Spinal cord (tissue), 10 donors: ENCODE measurements around the gene INS. TPM values are rescaled to one million over a fixed set of nuclear protein-coding genes. Genes with fewer than 3 reads are reported as not detected.
"Not testable (repeated sequence)": the region's sequence is repeated elsewhere in the genome, so short reads cannot be mapped to it uniquely, and the experiment has no call there.

ENCODE experiments used
- DNase-seq, 6 donors: peaks; one replicate each; pipeline versions ENCODE4 v3.0.0 to v3.0.0-alpha.2; 2013 to 2015; ENCODE audit warnings: low spot score in 6 of 6, low read depth in 4 of 6
- H3K27ac ChIP-seq: one replicate; pipeline ENCODE4 v1.5.1; 2013; ENCODE audit warnings: low read depth, low read length, control low read depth
- H3K27me3 ChIP-seq: one replicate; pipeline ENCODE4 v1.6.1; 2013; ENCODE audit warnings: low read length; ENCODE audit not compliant: control insufficient read depth, insufficient read depth
- H3K36me3 ChIP-seq: one replicate; pipeline ENCODE4 v1.6.1; 2013; ENCODE audit warnings: low read length; ENCODE audit not compliant: control insufficient read depth, insufficient read depth
- H3K4me1 ChIP-seq: one replicate; pipeline ENCODE4 v1.6.1; 2013; ENCODE audit warnings: low read length; ENCODE audit not compliant: control insufficient read depth, insufficient read depth
- H3K4me3 ChIP-seq: one replicate; pipeline ENCODE4 v1.5.1; 2013; ENCODE audit warnings: low read depth, low read length, control low read depth
- H3K9me3 ChIP-seq: one replicate; pipeline ENCODE4 v1.6.1; 2013; ENCODE audit warnings: low read length; ENCODE audit not compliant: control insufficient read depth, insufficient read depth
- WGBS: methylation state at CpG from one replicate; pipeline ENCODE4 v1.1.5; 2013; ENCODE audit warnings: missing lambda C conversion rate; ENCODE audit not compliant: insufficient coverage; 5-methylcytosine and 5-hydroxymethylcytosine counted together
- polyA plus RNA-seq, 2 donors: library from polyadenylated mRNA; unstranded; fragments of 120-200 nt; gene quantifications; one replicate each; pipeline ENCODE4 v1.2.1, GENCODE V29; 2013; ENCODE audit not compliant: insufficient read length in 2 of 2
- total RNA-seq, 2 donors: library from RNA; depleted of rRNA in 1 of 2; stranded (reverse); fragments of 120-200 nt in 1 of 2; fragments of >200 nt in 1 of 2; gene quantifications; one replicate each; pipeline versions ENCODE4 v1.2.3 to v1.2.4, GENCODE V29; 2013 to 2014
- donor health status: healthy.

Gene INS
- total and polyA plus RNA-seq, 4 donors, result not detected

DNA sequence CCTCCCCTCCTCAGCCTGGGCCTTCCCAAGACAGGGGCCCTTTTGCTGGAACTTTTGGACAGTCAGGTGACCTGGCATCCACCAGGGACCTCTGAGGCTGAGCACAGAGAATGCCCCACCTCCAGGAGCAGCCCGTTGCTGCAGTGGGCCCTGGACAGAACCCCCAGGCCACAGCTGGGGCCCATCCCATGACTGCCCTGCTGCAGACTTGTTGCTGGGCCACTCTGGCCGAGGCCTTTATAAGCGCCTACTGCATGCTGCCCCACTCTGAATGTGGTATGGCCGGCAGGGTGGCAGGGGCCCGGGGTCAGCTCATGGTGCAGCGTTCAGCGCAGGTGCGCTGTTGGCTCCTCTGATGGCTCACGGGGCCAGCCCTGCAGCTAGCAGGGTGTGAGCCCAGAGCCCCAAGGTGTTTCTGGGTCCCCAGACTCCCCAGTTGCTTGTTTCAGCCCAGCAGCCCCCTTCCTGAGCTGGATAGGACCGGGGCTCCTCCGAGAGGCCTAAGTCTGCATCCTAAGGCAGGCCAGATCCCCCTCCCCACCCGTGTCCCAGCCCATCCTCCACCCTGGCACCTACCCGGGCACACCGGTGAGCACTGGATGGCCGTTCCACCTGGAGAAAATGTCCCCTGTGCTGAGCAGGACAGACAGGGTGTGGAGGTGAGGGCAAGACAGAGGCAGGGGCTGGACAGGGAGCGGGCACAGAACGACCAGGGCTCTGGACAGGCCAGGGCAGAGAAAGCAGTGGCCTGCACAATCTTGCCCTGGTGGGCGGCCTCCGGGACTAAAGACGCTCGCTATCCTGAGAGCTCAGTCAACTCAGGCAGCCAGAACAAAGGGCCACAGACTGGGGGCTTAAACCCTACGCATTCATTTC, 38.7 kb upstream of the INS start:
- Histone ChIP-seq H3K36me3 (no peaks in the 10 kb centered on the region), H3K27me3 (peaks cover 3% of the 10 kb centered on the region), H3K9me3 (no peaks in the 10 kb centered on the region), H3K27ac (no peak overlapping the region), H3K4me1 (peaks cover 4% of the 10 kb centered on the region), H3K4me3 (no peak overlapping the region)
- 92% methylated on average over 22 of the region's 22 CpGs for WGBS
- no peak for DNase-seq

DNA sequence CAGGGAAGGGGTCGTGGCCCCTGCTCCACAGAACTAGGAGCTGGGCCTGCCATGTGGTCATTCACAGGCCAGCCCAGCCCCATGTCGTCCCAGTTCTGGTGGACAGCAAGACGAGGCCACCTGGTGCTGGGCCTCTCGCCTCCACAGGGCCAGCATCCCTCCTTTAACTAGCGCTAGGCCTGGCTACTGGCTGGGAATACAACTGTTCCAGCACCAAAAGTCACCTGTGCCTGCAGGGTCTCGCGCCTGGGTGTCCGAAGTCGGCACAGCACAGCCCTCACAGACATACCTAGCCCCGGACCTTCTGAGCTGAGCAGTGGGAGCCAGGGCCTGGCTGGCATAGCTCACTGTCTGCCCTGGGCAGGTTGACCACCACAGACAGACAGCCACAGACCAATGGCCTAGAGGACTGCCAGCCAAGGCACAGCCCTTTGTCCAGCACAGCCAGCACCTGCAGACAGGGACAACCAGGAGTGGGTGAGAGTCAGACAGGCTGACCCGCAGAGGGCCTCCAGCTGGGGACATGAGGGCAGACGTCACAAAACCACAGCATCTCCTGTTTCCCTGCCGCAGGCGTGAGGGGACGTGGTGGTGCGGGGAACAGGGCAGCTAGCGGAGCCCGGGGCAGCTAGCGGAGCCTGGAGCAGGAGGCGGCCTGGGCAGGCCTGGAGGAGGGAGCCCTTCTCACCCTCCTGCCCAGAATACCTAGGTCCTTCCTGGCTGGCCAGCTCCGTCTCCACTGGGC, 37.8 kb upstream of the INS start:
- H3K9me3 ChIP-seq, result no peaks in the 10 kb centered on the region
- H3K27ac ChIP-seq, result no peak overlapping the region
- 89% methylated on average over 21 of the region's 21 CpGs for WGBS
- peaks cover 3% of the 10 kb centered on the region for H3K27me3 ChIP-seq
- H3K4me3 ChIP-seq, result no peak overlapping the region
- DNase-seq, result no peak
- peaks cover 6% of the 10 kb centered on the region for H3K4me1 ChIP-seq
- no peaks in the 10 kb centered on the region for H3K36me3 ChIP-seq

DNA sequence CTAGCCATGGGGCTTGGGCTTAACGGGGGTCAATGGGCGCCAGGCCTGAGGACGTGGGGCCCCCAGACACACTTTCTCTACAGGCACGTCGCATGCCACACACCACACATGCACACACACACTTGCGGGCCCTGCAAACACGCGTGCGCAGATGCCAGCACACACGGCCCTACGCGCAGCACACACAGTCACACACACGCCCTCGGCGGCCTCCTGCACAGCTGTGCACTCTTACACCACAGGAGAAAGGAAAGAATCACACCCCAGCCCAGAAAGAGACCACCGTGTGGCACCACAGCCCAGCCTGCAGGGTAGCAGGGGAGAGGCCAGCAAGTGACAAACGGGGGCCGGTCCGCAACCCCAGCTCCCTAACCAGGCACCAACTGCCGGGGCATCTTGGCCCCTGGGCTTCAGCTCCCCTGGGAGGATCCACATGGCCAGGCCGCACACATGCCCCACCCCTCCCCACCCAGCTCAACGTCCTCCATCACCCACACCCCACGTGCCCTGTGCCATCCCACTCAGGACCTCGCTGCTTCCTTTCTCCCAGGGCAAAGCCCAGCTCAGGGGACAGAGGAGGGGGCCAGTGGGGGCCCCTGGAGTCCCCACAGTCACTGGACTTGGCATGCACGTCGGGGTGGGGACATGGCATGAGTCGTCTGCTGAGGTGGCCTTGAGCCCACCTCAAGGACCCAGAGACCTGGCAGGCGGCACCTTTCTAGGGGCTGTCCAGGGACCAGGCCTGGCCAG, 36.9 kb upstream of the INS start:
- Histone ChIP-seq H3K4me3 (no peak overlapping the region), H3K4me1 (peaks cover 6% of the 10 kb centered on the region), H3K27me3 (peaks cover 3% of the 10 kb centered on the region), H3K36me3 (no peaks in the 10 kb centered on the region), H3K27ac (no peak overlapping the region), H3K9me3 (no peaks in the 10 kb centered on the region)
- 91% methylated on average over 24 of the region's 28 CpGs for WGBS
- no peak for DNase-seq

DNA sequence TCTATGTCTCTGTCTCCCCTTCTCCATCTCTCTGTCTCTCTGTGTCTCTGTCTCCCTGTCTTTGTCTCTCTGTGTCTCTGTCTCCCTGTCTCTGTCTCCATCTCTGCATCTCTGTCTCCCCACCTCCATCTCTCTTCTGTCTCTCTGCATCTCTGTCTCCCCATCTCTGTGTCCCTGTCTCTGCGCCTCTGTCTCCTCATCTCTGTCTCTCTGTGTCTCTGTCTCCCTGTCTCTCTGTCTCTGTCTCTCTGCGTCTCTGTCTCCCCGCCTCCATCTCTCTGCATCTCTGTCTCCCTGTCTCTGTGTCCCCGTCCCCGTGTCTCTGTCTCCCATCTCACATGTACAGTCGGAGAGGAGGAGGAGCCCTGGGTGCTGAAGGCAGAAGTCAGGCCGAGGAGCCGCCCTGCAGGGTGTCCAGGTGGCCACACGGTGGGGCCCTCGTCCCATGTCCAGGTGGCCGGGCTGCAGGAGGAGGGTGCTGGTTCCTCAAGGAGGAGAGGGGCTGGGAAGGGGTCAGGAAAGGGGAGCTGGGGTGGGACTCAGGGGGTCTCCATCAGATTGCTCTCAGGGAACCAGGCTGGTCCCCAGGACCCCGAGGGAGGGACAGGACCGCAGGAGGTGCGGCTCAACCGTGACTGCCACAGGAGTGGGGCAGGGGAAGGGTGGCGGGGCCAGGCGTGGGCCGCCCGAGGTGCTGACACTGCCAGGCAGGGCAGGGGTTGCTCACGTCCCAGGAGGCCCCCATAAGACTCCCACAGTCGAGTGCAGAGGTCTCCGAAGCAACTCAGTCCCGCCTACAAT, 36.2 kb upstream of the INS start:
- Histone ChIP-seq H3K4me3 (no peak overlapping the region), H3K36me3 (no peaks in the 10 kb centered on the region), H3K4me1 (peaks cover 6% of the 10 kb centered on the region), H3K27ac (no peak overlapping the region), H3K9me3 (no peaks in the 10 kb centered on the region), H3K27me3 (peaks cover 3% of the 10 kb centered on the region)
- DNase-seq, result peak in 3 of 6 donors; percentile 26 to 87 (median 69)
- WGBS, result 45% methylated on average over 20 of the region's 23 CpGs

DNA sequence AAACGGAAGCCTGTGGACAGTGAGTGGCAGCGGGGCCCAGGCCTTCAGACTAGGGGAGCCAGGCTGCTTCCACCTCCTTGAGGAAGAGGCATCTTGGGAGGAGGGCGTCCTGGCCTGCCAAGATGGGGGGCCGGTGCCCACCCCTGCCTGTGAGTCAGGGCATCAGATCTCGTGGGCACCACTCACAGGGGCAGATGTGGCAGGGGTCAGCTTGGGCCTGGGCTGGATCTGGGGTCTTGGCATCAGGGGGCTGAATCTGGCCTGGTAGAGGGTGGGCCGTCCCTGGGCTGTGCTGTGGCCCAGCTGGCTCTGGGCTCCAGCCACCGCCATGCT, 34.7 kb upstream of the INS start:
- peaks cover 3% of the 10 kb centered on the region for H3K27me3 ChIP-seq
- 92% methylated on average over 5 of the region's 7 CpGs for WGBS
- H3K36me3 ChIP-seq, result no peaks in the 10 kb centered on the region
- no peak overlapping the region for H3K4me3 ChIP-seq
- no peak overlapping the region for H3K27ac ChIP-seq
- no peak for DNase-seq
- peaks cover 11% of the 10 kb centered on the region for H3K4me1 ChIP-seq
- no peaks in the 10 kb centered on the region for H3K9me3 ChIP-seq

DNA sequence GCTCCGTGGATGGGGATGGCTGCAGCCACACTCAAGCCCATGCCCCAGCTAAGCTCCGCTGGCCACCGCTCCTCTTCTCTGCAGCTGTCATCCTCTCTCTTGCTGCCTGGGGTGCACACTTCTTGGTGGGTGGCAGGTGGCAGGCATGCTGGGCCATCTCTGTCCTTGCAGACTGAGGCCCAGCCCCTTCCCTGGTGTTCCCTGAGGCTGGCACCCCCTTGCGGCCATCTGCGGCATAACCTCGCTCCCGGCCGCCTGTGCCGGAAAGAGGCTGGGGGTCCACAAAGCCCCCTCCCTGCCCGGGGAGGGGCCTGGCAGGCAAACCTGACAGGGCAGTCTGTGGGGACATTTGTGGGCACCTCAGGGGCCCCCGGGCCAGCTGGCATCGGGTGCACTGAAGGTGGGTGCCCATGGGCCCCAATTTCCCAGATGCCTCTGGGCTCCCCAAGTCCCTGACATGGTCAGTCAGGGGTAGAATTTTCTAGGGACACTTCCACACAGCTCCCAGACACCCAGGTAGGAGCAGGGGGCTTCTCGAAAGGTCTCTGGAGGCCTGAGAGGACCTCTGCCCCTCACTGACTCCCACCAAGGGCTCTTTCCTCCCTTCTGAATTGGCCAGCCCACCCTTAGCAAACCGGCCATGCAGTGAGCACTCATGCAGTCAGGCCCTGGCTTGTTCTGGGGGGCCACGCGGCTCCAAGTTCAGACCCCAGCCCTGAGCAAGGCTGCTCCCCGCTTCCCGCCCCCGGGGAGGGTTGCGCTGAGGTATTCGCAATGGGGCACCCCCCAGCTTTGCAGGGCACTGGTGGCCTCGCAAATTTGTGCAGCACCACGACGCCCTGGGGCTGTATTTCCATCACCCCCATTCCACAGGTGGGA, 34.1 kb upstream of the INS start:
- Histone ChIP-seq H3K27ac (no peak overlapping the region), H3K27me3 (peaks cover 3% of the 10 kb centered on the region), H3K4me3 (no peak overlapping the region), H3K36me3 (no peaks in the 10 kb centered on the region), H3K4me1 (peaks cover 17% of the 10 kb centered on the region), H3K9me3 (no peaks in the 10 kb centered on the region)
- peak in 2 of 6 donors; percentile 39 to 41 for DNase-seq
- WGBS, result 56% methylated on average over 24 of the region's 24 CpGs

DNA sequence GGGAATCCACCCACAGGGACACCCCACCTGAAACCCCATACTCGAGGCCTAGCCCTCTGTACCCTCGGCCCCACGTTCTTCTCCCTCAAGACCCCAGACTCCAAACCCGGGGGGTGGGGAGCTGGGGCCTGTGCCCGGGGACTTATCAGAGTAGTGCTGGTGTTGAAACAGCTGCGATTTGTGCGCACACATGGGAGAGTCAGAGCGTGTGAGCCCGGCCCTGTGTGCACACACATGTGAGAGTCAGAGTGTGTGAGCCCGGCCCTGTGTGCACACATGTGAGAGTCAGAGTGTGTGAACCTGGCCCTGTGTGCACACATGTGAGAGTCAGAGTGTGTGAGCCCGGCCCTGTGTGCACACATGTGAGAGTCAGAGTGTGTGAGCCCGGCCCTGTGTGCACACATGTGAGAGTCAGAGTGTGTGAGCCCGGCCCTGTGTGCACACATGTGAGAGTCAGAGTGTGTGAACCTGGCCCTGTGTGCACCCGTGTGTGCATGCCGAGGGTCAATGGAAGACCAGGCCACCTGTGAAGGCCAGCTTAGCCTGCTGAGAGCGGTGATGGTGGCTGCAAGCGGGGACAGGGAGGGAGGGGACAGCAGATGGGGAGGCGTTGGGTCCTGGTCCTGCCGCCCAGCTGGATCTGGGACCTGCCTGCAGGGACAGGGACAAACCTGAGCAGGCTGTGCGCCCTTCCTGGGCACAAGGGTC, 33.0 kb upstream of the INS start:
- H3K27ac ChIP-seq, H3K4me3 ChIP-seq, H3K27me3 ChIP-seq, DNase-seq, H3K36me3 ChIP-seq, H3K9me3 ChIP-seq: not testable (repeated sequence)
- 78% methylated on average over 13 of the region's 20 CpGs for WGBS
- H3K4me1 ChIP-seq, result peaks cover 22% of the 10 kb centered on the region

DNA sequence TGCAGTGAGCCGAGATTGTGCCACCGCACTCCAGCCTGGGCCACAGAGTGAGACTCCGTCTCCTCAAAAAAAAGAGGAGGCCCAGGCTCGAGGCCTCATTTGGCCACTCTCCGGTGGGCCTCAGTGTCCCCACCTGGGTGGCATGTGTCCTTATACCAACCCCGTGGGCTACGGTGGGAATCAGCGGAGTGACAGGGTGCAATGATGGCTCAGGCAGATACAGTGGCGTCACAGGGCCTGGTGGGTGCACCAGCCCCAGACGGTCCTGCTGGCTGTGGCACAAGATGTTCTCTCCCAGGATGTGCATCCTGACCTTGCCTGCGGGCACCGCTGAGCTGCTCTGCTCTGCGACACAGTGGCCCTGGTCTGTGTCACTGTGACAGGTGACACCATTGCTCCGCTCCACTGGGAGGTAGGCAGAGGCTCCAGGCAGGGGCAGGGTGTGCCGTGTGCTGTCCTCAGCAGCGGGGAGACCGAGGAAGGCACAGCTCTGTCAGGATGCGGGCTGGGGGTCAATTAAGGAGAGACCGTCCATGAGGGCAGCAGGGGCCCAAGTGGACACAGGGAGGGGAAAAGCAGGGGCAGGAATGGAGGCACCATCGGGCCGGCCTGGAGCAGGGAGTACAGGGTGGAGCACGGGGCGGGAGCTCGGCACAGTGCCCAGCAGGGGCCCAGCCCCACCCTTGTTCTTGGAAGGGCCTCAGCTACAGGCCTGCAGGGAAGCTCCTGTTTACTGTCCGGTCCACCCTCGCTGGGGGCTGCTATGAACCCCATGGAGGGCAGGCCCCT, 32.3 kb upstream of the INS start:
- peaks cover 3% of the 10 kb centered on the region for H3K27me3 ChIP-seq
- H3K4me1 ChIP-seq, result peaks cover 22% of the 10 kb centered on the region
- H3K36me3 ChIP-seq, result peaks cover 3% of the 10 kb centered on the region
- WGBS, result 90% methylated on average over 26 of the region's 26 CpGs
- no peak overlapping the region for H3K4me3 ChIP-seq
- DNase-seq, result no peak
- no peaks in the 10 kb centered on the region for H3K9me3 ChIP-seq
- H3K27ac ChIP-seq, result no peak overlapping the region
